GM12872 (cell line): ENCODE measurements around the gene KRTCAP2.

Experiments used
- TF ChIP-seq, protein P1 (sequence below): IDR thresholded peaks from 3 replicates; pipeline ENCODE4 v1.5.1; 2011; ENCODE audit warnings: low read depth, mild to moderate bottlenecking, low read length, moderate library complexity; ENCODE audit not compliant: insufficient read depth

Gene KRTCAP2

DNA sequence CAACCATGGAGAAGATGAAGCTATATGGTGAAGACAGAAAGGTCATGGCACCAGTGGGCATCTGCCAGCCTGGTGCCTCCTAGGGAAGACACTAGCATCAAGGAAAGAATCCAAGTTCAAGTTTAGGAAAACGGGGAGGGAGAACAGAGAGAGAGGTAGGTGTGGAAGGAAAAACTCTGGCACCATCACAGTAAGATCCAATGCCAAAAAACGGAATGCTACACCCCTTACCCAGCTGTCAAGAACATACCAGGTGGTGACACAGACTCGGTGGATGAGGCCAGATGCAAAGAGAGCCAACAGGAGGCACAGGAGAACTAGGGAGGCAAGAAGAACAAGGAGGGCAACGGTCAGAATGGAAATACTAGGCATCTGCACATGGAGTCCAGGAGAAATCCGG, 3.6 kb downstream of the KRTCAP2 start:
- TF ChIP-seq, protein P1, sequence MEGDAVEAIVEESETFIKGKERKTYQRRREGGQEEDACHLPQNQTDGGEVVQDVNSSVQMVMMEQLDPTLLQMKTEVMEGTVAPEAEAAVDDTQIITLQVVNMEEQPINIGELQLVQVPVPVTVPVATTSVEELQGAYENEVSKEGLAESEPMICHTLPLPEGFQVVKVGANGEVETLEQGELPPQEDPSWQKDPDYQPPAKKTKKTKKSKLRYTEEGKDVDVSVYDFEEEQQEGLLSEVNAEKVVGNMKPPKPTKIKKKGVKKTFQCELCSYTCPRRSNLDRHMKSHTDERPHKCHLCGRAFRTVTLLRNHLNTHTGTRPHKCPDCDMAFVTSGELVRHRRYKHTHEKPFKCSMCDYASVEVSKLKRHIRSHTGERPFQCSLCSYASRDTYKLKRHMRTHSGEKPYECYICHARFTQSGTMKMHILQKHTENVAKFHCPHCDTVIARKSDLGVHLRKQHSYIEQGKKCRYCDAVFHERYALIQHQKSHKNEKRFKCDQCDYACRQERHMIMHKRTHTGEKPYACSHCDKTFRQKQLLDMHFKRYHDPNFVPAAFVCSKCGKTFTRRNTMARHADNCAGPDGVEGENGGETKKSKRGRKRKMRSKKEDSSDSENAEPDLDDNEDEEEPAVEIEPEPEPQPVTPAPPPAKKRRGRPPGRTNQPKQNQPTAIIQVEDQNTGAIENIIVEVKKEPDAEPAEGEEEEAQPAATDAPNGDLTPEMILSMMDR = no peak

DNA sequence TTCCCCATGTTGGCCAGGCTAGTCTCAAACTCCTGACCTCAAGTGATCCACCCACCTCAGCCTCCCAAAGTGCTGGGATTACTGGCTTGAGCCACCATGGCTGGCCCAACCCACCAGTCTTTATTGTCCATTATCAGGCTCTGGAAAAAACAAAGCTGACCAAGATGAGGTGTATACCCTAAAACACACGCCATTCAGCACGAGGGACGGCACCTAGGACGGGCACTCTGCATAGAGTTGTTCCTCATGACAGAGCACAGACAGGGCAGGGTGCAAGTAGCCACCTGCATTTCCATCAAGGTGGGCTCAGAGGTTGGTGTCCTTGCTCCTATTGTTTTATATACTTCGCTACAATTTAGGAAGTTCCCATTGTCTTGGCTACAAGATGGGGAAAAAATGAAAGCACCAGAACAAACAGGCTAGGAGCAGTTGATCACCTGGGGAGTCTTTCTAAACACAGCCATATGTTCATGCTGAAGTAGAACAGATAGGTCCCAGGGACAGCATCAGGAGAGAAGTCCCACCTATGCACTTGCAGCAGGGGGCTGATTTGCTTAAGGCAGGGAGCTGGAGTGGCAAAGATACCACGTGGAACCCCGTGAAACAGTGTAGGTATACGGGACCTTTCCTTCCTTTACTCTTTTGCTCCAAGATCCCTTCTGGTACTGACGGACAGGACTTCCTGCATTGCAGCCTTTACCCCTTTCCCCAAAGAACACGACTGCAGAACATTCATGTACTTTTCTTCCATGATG, 4.5 kb downstream of the KRTCAP2 start:
- TF ChIP-seq, protein P1 = no peak

DNA sequence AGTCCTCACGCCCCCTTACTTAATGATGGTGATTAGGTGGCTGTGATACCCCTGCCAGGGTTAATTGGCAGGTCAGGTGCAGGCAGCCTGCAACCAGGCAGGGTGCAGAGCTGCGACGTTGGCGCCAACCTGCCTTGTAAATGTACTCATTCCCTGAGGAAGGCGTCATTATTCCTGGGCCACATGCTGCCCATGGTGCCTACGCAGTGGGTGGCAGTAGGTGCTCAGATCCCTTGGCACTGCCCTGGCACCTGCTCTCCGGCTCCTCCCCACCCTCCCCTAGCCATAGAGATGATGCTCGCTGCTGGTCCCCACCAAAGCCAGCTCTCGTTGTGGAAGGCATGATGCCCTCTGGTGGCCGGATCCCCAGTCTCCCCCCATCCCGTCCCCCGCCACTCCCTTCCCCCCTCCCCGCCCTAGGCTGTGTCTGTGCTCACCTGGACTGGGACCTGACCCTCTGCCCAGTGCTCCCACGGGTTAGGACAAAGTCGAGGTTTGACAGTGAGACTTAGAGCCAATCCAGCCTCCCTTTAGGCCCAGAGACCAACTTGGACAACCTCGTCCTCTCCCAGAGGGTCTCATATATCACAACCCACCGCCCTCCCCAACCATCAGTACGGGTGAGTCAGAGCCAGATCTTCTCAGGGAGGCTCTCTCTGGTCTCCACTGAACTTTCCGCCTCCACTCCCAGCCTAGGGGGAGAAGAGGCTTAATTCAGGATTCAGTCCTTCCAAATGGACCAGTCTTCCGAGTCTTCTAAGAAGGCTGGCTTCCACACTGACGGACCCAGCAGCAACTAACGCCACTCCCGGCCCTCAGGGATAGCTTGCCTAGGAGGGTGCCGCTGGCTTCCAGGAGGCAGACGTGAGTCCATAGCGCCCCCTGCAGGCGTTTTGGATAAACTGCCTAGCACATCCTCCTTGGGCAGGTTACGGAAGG, 5.7 kb downstream of the KRTCAP2 start:
- TF ChIP-seq, protein P1 = peak; percentile 94

DNA sequence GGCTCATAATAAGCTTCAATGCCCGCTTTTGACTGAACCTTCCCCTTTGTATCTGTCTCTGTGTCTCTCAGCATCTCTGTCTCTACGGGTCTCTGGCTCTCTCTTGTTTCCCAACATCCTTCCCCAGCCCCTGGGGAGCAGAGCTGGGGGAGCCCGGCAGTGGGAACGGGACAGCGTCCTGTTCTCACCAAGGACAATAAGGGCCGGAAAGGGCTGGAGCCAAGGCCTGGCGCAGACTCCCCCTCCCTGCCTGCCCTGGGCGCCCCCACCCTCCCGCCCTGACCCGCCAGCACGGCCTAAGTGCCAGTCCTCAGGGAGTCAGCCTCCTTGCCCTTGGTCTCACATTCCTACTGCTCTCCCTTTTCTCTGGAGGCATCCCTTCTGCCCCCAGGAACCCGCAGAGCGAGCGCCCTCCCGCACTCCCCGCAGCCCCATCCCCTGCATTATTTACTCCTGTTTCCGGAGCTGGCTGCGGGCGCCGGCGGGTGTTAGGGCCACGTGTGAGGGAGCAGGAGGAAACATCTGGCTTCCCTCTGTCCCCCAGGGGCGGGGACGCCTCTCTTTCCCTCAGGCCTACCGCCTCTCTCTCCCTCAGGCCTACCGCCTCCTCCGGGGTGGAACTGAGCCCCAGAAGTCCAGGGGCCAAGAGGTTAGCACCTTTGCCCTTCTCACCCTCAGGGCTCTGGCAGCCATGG, 6.5 kb downstream of the KRTCAP2 start:
- TF ChIP-seq, protein P1 = no peak

DNA sequence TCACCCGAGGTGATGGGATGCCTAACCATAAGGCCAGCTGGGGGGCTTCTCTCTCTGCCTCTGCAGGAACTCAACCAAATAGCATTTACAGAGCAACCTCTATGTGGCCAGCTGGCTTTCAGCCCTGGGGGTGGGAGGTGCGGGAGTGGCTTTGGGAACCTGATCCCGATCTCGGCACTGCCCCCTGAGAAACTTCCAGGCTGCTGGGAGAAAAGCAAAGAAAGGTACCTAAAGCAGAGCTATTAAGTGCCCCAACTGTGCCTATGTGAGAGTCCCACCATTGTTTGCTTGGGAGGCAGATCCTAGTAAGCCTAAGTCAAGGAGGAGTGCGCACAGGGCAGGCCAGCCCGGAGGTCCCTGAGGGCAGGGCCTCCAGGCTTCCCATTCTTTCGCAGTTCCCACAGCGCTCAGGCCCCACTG, 7.0 kb downstream of the KRTCAP2 start:
- TF ChIP-seq, protein P1 = no peak

DNA sequence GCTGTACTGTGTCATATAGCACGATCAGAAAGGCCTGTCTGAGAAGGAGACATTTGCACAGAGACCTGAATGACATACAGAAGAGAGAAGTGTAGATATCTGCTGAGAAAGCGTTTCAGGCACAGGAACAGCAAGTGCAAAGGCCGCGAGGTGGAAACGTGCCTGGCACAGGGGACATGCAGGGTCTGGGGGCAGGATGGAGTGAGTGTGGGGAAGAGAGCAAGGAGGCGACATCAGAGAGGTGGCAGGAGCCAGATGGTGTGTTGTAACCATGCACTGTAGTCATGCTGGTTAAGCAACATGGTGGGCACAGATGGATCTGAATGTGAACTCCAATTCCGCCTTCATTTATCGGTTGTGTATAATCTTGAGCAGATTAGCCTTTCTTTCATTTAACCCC, 13.0 kb downstream of the KRTCAP2 start:
- TF ChIP-seq, protein P1 = no peak

DNA sequence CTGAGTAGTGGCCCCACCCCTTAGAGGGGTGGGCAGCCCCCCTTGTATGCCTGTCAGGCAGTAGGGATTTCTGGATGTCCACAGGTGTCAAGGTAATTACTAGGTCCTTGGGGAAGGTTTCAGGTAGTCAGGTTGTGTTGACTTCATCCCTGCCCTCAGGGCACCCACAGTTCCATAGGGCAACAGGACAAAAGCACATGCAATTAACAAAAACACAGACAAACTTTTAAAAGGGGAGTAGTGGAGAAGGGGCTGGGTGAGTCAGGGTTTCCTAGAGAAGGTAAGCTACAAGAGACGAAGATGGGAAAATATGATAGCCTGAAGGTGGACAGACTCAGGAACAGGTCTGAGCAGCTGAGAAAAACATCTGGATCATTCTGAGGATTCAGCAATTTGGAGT, 14.1 kb downstream of the KRTCAP2 start:
- TF ChIP-seq, protein P1 = no peak
